Right lobe of liver (tissue), 6 donors: ENCODE data around the gene PRKCB. TPM values are rescaled to one million over a fixed set of nuclear protein-coding genes. Genes with fewer than 3 reads are reported as not detected.
"Not testable (repeated sequence)": the region's sequence is repeated elsewhere in the genome, so short reads cannot be mapped to it uniquely, and the experiment has no call there.

ENCODE experiments used
- ATAC-seq, 4 donors: fragments of 200-7000 bp; cut with Tn5 transposase; one replicate each; pipeline ENCODE4 v1.9.1; 2020; ENCODE audit warnings: mild to moderate bottlenecking in 4 of 4, moderate library complexity in 4 of 4
- DNase-seq, 3 donors: peaks; one replicate each; pipeline ENCODE4 v3.0.0-alpha.2; 2020
- H3K27ac ChIP-seq, 3 donors: fragments of 200-600 bp; one replicate each; pipeline ENCODE4 v1.8.0; 2022
- H3K27me3 ChIP-seq, 2 donors: fragments of 200-600 bp; one replicate each; pipeline ENCODE4 v1.8.0; 2022
- H3K36me3 ChIP-seq, 4 donors: fragments of 200-600 bp; sonication (generic) in 1 of 4; one replicate each; pipeline versions ENCODE4 v1.5.1 to v1.8.0; 2017 to 2022; ENCODE audit warnings: control low read depth in 1 of 4
- H3K4me1 ChIP-seq, 4 donors: fragments of 200-600 bp; sonication (generic) in 1 of 4; one replicate each; pipeline versions ENCODE4 v1.5.1 to v1.8.0; 2017 to 2022; ENCODE audit warnings: control low read depth in 1 of 4
- H3K4me3 ChIP-seq, 3 donors: fragments of 200-600 bp; one replicate each; pipeline ENCODE4 v1.8.0; 2022
- H3K9me3 ChIP-seq, 4 donors: fragments of 200-600 bp; sonication (generic) in 1 of 4; one replicate each; pipeline versions ENCODE4 v1.5.1 to v1.8.0; 2017 to 2022; ENCODE audit warnings: control low read depth in 1 of 4
- POLR2A ChIP-seq: fragments of 450-650 bp; IDR thresholded peaks from one replicate; pipeline ENCODE4 v1.6.1; 2017; ENCODE audit warnings: antibody characterized with exemption, mild to moderate bottlenecking
- WGBS: methylation state at CpG from one replicate; pipeline ENCODE4 v1.1.6; 2018; ENCODE audit warnings: low coverage, low lambda C conversion rate; ENCODE audit not compliant: insufficient coverage; ENCODE audit errors: missing lambda C conversion rate; 5-methylcytosine and 5-hydroxymethylcytosine counted together
- intact Hi-C, 2 donors: fragments of 100-400 bp; cut with DNase I; formaldehyde crosslinking; loops; one replicate each; pipeline versions ENCODE4 v1.11.2 to v1.14.1; 2022
- total RNA-seq, 6 experiments: library from RNA; depleted of rRNA in 2 of 6; stranded (reverse); fragments of >200 nt in 2 of 6; fragmentation: NEBNext Ultra II Directional in 3 of 6; extraction: Animal tissue kit (Norgen Biotek cat#: 25700) in 3 of 6; gene quantifications; one replicate each; pipeline versions ENCODE4 v1.1.0 to v1.2.4, GENCODE V29; 2016 to 2023
- TF ChIP-seq, protein P1 (sequence below), 4 donors: fragments of 200-600 bp in 3 of 4; fragments of 450-650 bp in 1 of 4; IDR thresholded peaks; one replicate each; pipeline versions ENCODE4 v1.5.1 to v1.8.0; 2016 to 2022; ENCODE audit warnings: antibody characterized with exemption in 4 of 4, mild to moderate bottlenecking in 2 of 4
- donor health status: DM: no; HTN: yes; CAD: no.
- donor health status: DM: no; HTN: no; CAD: no.
- donor health status: DM: no; HTN: no; CAD: no.
- donor health status: DM: no; HTN: yes; CAD: no.
- donor health status: DM: no; HTN: yes; CAD: no.

The PRKCB gene
- total RNA-seq, 6 experiments from 2014 or later = 1.7 to 8.1 (median 3.5) TPM

GRCh38 chr16:23908790-23909189 lies 73.0 kb downstream of the PRKCB start:
- 65% methylated on average over 9 of the region's 9 CpGs for WGBS
- H3K27ac ChIP-seq = no peak overlapping the region
- intact Hi-C loops = no loop called here

DNA sequence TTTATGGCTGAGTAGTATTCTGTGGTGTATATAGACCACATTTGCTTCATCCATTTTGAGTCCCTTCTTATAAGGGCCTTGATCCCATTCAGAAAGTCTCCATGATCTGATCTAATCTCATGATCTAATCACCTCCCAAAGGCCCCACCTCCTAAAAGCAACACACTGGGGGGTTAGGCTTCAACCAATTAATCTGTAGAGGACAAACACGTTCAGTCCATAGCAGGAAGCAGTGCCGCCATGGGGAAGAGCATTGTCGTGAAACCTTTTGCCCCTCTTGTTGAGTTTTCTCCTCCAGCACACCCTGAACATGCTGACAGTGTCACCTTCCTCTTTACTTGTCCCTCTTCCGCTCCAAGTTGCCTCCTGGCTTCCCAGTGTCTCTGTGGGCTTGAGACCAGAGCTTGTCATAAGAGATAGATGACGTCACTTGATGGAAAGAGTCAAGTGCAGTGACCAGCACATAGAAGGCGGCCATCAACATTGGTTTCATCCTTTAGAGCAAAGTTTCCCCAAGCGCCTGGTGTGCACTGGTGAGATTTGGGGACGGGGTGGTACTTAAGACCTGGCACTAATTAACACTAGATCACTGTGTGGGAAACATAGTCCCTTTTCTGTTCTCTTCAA lies 74.1 kb downstream of the PRKCB start:
- Histone ChIP-seq H3K27me3 (no peaks in the 10 kb centered on the region), H3K36me3 (no peaks in the 10 kb centered on the region), H3K27ac (no peak overlapping the region), H3K4me1 (no peaks in the 10 kb centered on the region), H3K9me3 (no peaks in the 10 kb centered on the region), H3K4me3 (no peak overlapping the region)
- TF ChIP-seq, protein P1, sequence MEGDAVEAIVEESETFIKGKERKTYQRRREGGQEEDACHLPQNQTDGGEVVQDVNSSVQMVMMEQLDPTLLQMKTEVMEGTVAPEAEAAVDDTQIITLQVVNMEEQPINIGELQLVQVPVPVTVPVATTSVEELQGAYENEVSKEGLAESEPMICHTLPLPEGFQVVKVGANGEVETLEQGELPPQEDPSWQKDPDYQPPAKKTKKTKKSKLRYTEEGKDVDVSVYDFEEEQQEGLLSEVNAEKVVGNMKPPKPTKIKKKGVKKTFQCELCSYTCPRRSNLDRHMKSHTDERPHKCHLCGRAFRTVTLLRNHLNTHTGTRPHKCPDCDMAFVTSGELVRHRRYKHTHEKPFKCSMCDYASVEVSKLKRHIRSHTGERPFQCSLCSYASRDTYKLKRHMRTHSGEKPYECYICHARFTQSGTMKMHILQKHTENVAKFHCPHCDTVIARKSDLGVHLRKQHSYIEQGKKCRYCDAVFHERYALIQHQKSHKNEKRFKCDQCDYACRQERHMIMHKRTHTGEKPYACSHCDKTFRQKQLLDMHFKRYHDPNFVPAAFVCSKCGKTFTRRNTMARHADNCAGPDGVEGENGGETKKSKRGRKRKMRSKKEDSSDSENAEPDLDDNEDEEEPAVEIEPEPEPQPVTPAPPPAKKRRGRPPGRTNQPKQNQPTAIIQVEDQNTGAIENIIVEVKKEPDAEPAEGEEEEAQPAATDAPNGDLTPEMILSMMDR (IDR thresholded peaks at IDR 0.05) = no peak
- no peak for TF ChIP-seq POLR2A
- no peak for DNase-seq
- ATAC-seq = no peak
- intact Hi-C loops = no loop called here
- 35% methylated on average over 5 of the region's 8 CpGs for WGBS

More at GRCh38 chr16:23908790-23909189, 73.0 kb downstream of the PRKCB start:
- no peaks in the 10 kb centered on the region for H3K36me3 ChIP-seq
- DNase-seq = no peak
- H3K27me3 ChIP-seq = no peaks in the 10 kb centered on the region
- no peak for TF ChIP-seq POLR2A
- TF ChIP-seq, protein P1 (IDR thresholded peaks at IDR 0.05) = no peak
- ATAC-seq = no peak
- H3K9me3 ChIP-seq = no peaks in the 10 kb centered on the region
- no peaks in the 10 kb centered on the region for H3K4me1 ChIP-seq
- H3K4me3 ChIP-seq = no peak overlapping the region

DNA sequence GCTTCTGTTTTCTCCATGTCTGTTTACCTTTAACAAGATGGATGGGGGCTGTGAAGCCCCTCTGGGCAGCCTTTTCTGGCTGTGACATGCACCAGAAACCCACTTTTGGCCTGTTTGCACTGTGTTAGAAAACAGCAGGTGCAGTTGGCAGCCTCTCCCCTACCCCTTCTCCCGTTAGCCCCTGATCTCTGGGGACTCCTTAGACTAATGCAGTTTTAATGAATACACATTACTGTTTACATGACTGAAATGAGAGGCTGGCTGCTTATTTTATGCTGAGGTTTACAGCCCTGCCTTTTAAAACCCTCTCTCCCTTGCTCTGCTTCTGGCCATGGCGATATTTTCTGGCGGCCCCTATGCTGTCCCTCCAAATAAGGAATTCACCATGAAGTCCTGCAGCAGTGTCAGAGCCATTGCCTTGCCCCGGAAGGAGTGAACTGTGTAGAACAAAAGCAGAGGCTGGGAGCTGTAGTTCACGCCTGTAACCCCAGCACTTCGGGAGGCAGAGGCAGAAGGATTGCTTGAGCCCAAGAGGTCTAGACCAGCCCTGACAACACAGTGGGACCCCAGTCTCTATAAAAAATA lies 79.3 kb downstream of the PRKCB start:
- ATAC-seq (no peak), DNase-seq (no peak)
- TF ChIP-seq POLR2A = no peak
- TF ChIP-seq, protein P1 (IDR thresholded peaks at IDR 0.05) = no peak
- H3K27ac ChIP-seq = no peak overlapping the region
- no peaks in the 10 kb centered on the region for H3K4me1 ChIP-seq
- 55% methylated on average over 6 of the region's 6 CpGs for WGBS
- H3K36me3 ChIP-seq = no peaks in the 10 kb centered on the region
- intact Hi-C loops = no loop called here
- no peaks in the 10 kb centered on the region for H3K27me3 ChIP-seq
- no peaks in the 10 kb centered on the region for H3K9me3 ChIP-seq
- no peak overlapping the region for H3K4me3 ChIP-seq

GRCh38 chr16:23916552-23916951 lies 80.8 kb downstream of the PRKCB start:
- H3K4me3 ChIP-seq, H3K36me3 ChIP-seq, intact Hi-C loops, ATAC-seq, H3K4me1 ChIP-seq, DNase-seq, H3K27me3 ChIP-seq, H3K27ac ChIP-seq, H3K9me3 ChIP-seq: not testable (repeated sequence)
- WGBS = 15% methylated on average over 1 of the region's 1 CpG

GRCh38 chr16:23917621-23918020 lies 81.8 kb downstream of the PRKCB start:
- intact Hi-C loops = no loop called here
- Histone ChIP-seq H3K27ac (no peak overlapping the region), H3K4me1 (no peaks in the 10 kb centered on the region), H3K36me3 (no peaks in the 10 kb centered on the region), H3K9me3 (no peaks in the 10 kb centered on the region), H3K27me3 (no peaks in the 10 kb centered on the region), H3K4me3 (no peak overlapping the region)
- DNase-seq (no peak), ATAC-seq (no peak)
- TF ChIP-seq, protein P1 (IDR thresholded peaks at IDR 0.05) = no peak
- no peak for TF ChIP-seq POLR2A
- 59% methylated on average over 5 of the region's 6 CpGs for WGBS
